GM12878 (cell line): ENCODE results near the gene PFN4. TPM values are rescaled to one million over a fixed set of nuclear protein-coding genes. Genes with fewer than 3 reads are reported as not detected.

Experiments
- ATAC-seq: fragments of 200-7000 bp; cut with Tn5 transposase; 3 replicates; pipeline ENCODE4 v1.9.1; 2020; ENCODE audit warnings: mild to moderate bottlenecking, moderate library complexity
- BruUV-seq: library from RNA; stranded (reverse); fragments of 400-500 nt; replicated peaks from 2 replicates; lab custom pipeline; 2021; lab: Mats Ljungman, UMichigan
- CTCF ChIA-PET: fragments of 300-600 bp; sonication (Branson Sonifier 250); formaldehyde crosslinking; extraction: SDS; loops from one replicate; lab custom pipeline; 2021; ENCODE audit warnings: inconsistent platforms; lab: Yijun Ruan, JAX
- POLR2A ChIA-PET: fragments of 350-600 bp; formaldehyde crosslinking; extraction: SDS; loops from one replicate; lab custom pipeline; 2021; ENCODE audit warnings: inconsistent platforms; lab: Charles Lee
- RAD21 ChIA-PET: fragments of 300-600 bp; sonication (Branson Sonifier 250); formaldehyde crosslinking; loops from one replicate; lab custom pipeline; 2023; ENCODE audit warnings: antibody characterized with exemption; ENCODE audit not compliant: unreplicated experiment; lab: Charles Lee
- SMC1A ChIA-PET: fragments of 300-600 bp; sonication (Branson Sonifier 250); formaldehyde crosslinking; loops from one replicate; lab custom pipeline; 2023; ENCODE audit not compliant: unreplicated experiment, uncharacterized antibody; lab: Charles Lee
- DNase-seq: peaks from one replicate; pipeline ENCODE4 v3.0.0-alpha.2; 2011; ENCODE audit warnings: low read depth, low spot score
- FAIRE-seq: peaks from 3 replicates; lab custom pipeline; 2011; peaks lifted over from hg19 to GRCh38; lab: Jason Lieb, UNC
- H2AFZ ChIP-seq: 2 replicates; pipeline ENCODE4 v1.6.0; 2011; ENCODE audit warnings: low read depth, low read length, control low read depth; ENCODE audit not compliant: control insufficient read depth
- H3K27ac ChIP-seq: 2 replicates; pipeline ENCODE4 v1.5.1; 2011; ENCODE audit warnings: control low read depth; ENCODE audit not compliant: control insufficient read depth, insufficient read depth
- H3K27me3 ChIP-seq, 2 experiments: replicated peaks in 1 of 2; 2 replicates each; pipeline versions ENCODE4 v1.6.0 to v1.6.1; 2011; ENCODE audit warnings: low read length in 1 of 2; ENCODE audit not compliant: control insufficient read depth in 2 of 2, insufficient read depth in 2 of 2
- H3K36me3 ChIP-seq, 2 experiments: 2 replicates each; pipeline ENCODE4 v1.5.1; 2011; ENCODE audit warnings: low read length in 1 of 2; ENCODE audit not compliant: control insufficient read depth in 2 of 2, insufficient read depth in 2 of 2
- H3K4me1 ChIP-seq: 2 replicates; pipeline ENCODE4 v1.6.1; 2011; ENCODE audit warnings: mild to moderate bottlenecking, low read length, moderate library complexity, mixed read lengths; ENCODE audit not compliant: control insufficient read depth, insufficient read depth
- H3K4me2 ChIP-seq: 2 replicates; pipeline ENCODE4 v1.6.0; 2011; ENCODE audit warnings: control low read depth; ENCODE audit not compliant: control insufficient read depth, insufficient read depth
- H3K4me3 ChIP-seq: fragments of 200-600 bp; sonication (generic); 2 replicates; pipeline ENCODE4 v1.5.1; 2016
- H3K79me2 ChIP-seq: 2 replicates; pipeline ENCODE4 v1.6.0; 2011; ENCODE audit warnings: low read length; ENCODE audit not compliant: control insufficient read depth, insufficient read depth
- H3K9ac ChIP-seq: 2 replicates; pipeline ENCODE4 v1.8.0; 2011; ENCODE audit warnings: low read length, control low read depth, mixed read lengths; ENCODE audit not compliant: control insufficient read depth, insufficient read depth
- H3K9me3 ChIP-seq: replicated peaks from 3 replicates; pipeline ENCODE4 v1.5.1; 2011; ENCODE audit warnings: mild to moderate bottlenecking, low read length; ENCODE audit not compliant: control insufficient read depth, insufficient read depth
- H4K20me1 ChIP-seq: 2 replicates; pipeline ENCODE4 v1.6.0; 2011; ENCODE audit not compliant: control insufficient read depth, insufficient read depth
- CBFB ChIP-seq: IDR thresholded peaks from 2 replicates; pipeline ENCODE4 v1.6.1; 2016; ENCODE audit warnings: antibody characterized with exemption, low read depth
- CHD4 ChIP-seq: fragments of 200-600 bp; sonication (generic); IDR thresholded peaks from 2 replicates; pipeline ENCODE4 v1.6.1; 2016; ENCODE audit warnings: mild to moderate bottlenecking
- FOS ChIP-seq: IDR thresholded peaks from 3 replicates; pipeline ENCODE4 v1.6.1; 2011; ENCODE audit warnings: borderline replicate concordance; ENCODE audit not compliant: insufficient read length; ENCODE audit errors: extremely low read depth
- HDGF ChIP-seq: fragments of 450-650 bp; IDR thresholded peaks from 2 replicates; pipeline ENCODE4 v1.6.1; 2016; ENCODE audit warnings: antibody characterized with exemption
- MTA2 ChIP-seq: fragments of 450-650 bp; IDR thresholded peaks from 2 replicates; pipeline ENCODE4 v1.6.1; 2016; ENCODE audit warnings: low read depth, mild to moderate bottlenecking, moderate library complexity
- MYC ChIP-seq: IDR thresholded peaks from 2 replicates; pipeline ENCODE4 v1.6.1; 2011; ENCODE audit warnings: mild to moderate bottlenecking, low read length, moderate library complexity, inconsistent platforms; ENCODE audit not compliant: insufficient read depth, insufficient replicate concordance, insufficient read length, severe bottlenecking
- NR2C2 ChIP-seq: IDR thresholded peaks from 2 replicates; pipeline ENCODE4 v1.6.1; 2011; ENCODE audit warnings: borderline replicate concordance, low read depth; ENCODE audit not compliant: control insufficient read depth, insufficient read length
- PAX8 ChIP-seq: fragments of 450-650 bp; IDR thresholded peaks from 2 replicates; pipeline ENCODE4 v1.6.1; 2017; ENCODE audit warnings: mild to moderate bottlenecking, moderate library complexity
- RAD21 ChIP-seq: IDR thresholded peaks from 2 replicates; pipeline ENCODE4 v1.6.1; 2011; ENCODE audit warnings: mild to moderate bottlenecking, low read depth, low read length, moderate library complexity; ENCODE audit not compliant: insufficient read depth
- RUNX3 ChIP-seq: IDR thresholded peaks from 2 replicates; pipeline ENCODE4 v1.6.1; 2012; ENCODE audit warnings: low read length, inconsistent platforms
- SRF ChIP-seq, 2 experiments: IDR thresholded peaks; 2 replicates each; pipeline ENCODE4 v1.6.1; 2011; ENCODE audit warnings: low read depth in 2 of 2, low read length in 2 of 2, mild to moderate bottlenecking in 1 of 2, moderate library complexity in 1 of 2
- ZSCAN29 ChIP-seq: fragments of 450-650 bp; IDR thresholded peaks from 2 replicates; pipeline ENCODE4 v1.6.1; 2017; ENCODE audit warnings: mild to moderate bottlenecking, moderate library complexity
- WGBS: methylation state at CpG from one replicate; pipeline ENCODE4 v1.1.6; 2016; ENCODE audit warnings: low lambda C conversion rate; ENCODE audit not compliant: insufficient replicate concordance, insufficient coverage; ENCODE audit errors: missing lambda C conversion rate; 5-methylcytosine and 5-hydroxymethylcytosine counted together
- in situ Hi-C: fragments of 300-500 bp; cut with MboI; formaldehyde crosslinking; loops from 9 replicates; pipeline ENCODE4 v1.14.3; 2018; ENCODE audit warnings: mixed read lengths
- intact Hi-C: fragments of 100-400 bp; cut with micrococcal nuclease; formaldehyde crosslinking; loops from one replicate; pipeline ENCODE4 v1.14.2; 2022; ENCODE audit not compliant: unreplicated experiment
- polyA plus RNA-seq, 11 experiments: library from polyadenylated mRNA; depleted of rRNA in 4 of 11; unstranded in 6 of 11; stranded (reverse) in 5 of 11; fragments of >200 nt; fragmentation: Nextera tagmentation in 4 of 11; fragmentation: Illumina TruSeq in 1 of 11; extraction: Ambion mirVana in 4 of 11; extraction: Trizol in 1 of 11; gene quantifications; 1 replicate in 1 of 11; 2 replicates in 10 of 11; pipeline versions ENCODE4 v1.2.1 to v1.2.3, GENCODE V29; 2011 to 2016; ENCODE audit warnings: inconsistent platforms in 2 of 11, missing spikeins in 2 of 11, low read depth in 1 of 11
- total RNA-seq, 4 experiments: library from RNA; depleted of rRNA in 3 of 4; stranded (reverse); fragments of >200 nt in 3 of 4; fragmentation: Illumina TruSeq in 1 of 4; extraction: Trizol in 1 of 4; gene quantifications; 2 replicates each; pipeline versions ENCODE4 v1.2.1 to v1.2.3, GENCODE V29; 2013 to 2021
- TF ChIP-seq, protein P1 (sequence below): fragments of 450-650 bp; IDR thresholded peaks from 2 replicates; pipeline ENCODE4 v1.6.1; 2017; ENCODE audit warnings: low read depth, mild to moderate bottlenecking, moderate library complexity
- TF ChIP-seq, protein P2 (sequence below): fragments of 150-350 bp; IDR thresholded peaks from 2 replicates; pipeline ENCODE4 v1.6.1; 2014; ENCODE audit warnings: mild to moderate bottlenecking, low read depth, low read length
- TF ChIP-seq, protein P3 (sequence below): IDR thresholded peaks from 2 replicates; pipeline ENCODE4 v1.6.1; 2011; ENCODE audit warnings: borderline replicate concordance, low read depth, mild to moderate bottlenecking, moderate library complexity, mixed read lengths, low read length; ENCODE audit not compliant: insufficient read depth; ENCODE audit errors: extremely low read length

PFN4 gene
- total and polyA plus RNA-seq, 10 of the 15 experiments (the other 5 are each of a cell fraction or from before 2014, with no cell fraction given), result 0.12 to 2.1 (median 1.0) TPM

DNA sequence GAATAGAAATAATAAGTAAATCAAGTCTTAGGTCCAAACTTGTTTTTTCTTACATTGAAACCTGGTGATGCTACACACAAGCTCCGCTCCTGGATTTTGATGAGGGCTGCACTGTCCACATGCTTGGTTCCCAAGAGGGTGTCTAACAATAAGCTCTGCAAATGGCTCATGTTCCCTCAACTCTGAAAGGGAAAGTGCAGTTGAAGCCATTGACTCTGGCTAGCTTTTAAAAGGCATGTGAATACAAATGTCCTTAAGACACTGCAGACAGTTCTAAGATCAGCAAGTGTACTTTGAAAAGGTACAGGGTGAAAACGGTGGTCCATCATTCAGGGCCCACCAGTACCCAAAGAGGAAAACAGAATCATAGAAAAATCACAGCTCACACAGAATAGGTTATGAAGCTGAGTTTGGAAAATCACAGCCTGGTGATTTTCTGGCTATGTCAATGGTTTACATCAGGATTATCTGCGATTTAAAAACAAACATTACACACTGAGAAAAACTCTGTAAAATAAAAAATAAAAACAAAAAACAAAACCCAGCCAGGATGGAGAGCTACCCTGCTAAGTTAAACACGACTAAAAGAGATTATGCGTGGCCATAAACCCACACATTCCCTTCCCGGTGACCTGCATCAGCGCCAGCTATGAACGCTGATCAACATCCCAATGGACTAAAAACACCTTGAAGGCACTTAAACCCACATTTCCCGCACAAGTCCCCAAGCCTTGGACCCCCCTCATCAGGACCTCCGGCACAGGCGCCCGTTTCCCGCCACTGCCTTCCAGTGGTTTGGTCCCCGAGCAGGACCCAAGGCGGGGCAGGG is 554 bp downstream of the PFN4 start (continued):
- TF ChIP-seq, protein P1, sequence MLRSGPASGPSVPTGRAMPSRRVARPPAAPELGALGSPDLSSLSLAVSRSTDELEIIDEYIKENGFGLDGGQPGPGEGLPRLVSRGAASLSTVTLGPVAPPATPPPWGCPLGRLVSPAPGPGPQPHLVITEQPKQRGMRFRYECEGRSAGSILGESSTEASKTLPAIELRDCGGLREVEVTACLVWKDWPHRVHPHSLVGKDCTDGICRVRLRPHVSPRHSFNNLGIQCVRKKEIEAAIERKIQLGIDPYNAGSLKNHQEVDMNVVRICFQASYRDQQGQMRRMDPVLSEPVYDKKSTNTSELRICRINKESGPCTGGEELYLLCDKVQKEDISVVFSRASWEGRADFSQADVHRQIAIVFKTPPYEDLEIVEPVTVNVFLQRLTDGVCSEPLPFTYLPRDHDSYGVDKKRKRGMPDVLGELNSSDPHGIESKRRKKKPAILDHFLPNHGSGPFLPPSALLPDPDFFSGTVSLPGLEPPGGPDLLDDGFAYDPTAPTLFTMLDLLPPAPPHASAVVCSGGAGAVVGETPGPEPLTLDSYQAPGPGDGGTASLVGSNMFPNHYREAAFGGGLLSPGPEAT, result peak; percentile 53; the same call in 1 of the 2 replicates
- TF ChIP-seq ZSCAN29, result no peak
- TF ChIP-seq, all 136 proteins: peak for 6

DNA sequence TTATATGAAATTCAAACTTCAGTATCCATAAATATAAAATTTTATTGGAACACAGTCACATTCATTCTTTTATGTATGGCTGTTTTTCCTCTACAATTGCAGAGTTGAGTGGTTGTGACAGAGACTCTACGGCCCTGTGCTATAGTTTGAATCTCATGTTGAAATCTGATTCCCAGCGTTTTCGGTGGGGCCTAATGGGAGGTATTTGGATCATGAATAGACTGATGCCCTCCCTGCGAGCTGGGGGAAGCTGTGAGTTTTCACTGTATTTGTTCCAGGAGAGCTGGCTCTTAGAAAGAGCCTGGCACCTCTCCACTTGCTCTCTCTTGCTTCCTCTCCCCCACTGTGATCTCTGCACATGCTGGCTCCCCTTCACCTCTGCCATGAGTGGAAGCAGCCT is 1.7 kb downstream of the PFN4 start:
- SMC1A ChIA-PET, result interaction anchor here (1.2 to 1.6 kb wide), 3 partner anchors 16 to 38 kb away, joined by 3 to 4 read pairs (median 3); no protein-coding TSS in a partner anchor
- H3K9me3 ChIP-seq, result no peaks in the 10 kb centered on the region
- H3K4me3 ChIP-seq, result no peak overlapping the region
- intact Hi-C loops (no loop called here), in situ Hi-C loops (no loop called here)
- DNase-seq (no peak), FAIRE-seq (no peak), ATAC-seq (no peak)
- RAD21 ChIA-PET, result interaction anchor here (1.4 to 1.5 kb wide), 2 partner anchors 37 to 194 kb away, joined by 6 to 7 read pairs; partner anchors contain the start of genes ATAD2B and TP53I3
- H3K36me3 ChIP-seq, result no peaks in the 10 kb centered on the region
- CTCF ChIA-PET, result interaction anchor here (1.3 to 2.0 kb wide), 4 partner anchors 11 to 297 kb away, joined by 3 to 5 read pairs (median 4); partner anchors contain the start of gene ATAD2B
- peaks cover 9% of the 10 kb centered on the region for H3K79me2 ChIP-seq
- H3K4me1 ChIP-seq, result no peaks in the 10 kb centered on the region
- POLR2A ChIA-PET, result interaction anchor here (1.3 to 2.2 kb wide), 3 partner anchors 37 to 74 kb away, joined by 3 to 14 read pairs (median 4); partner anchors contain the start of genes SF3B6, TP53I3 and WDCP
- no peak overlapping the region for H2AFZ ChIP-seq
- no peak overlapping the region for H3K9ac ChIP-seq
- H3K27ac ChIP-seq, result no peak overlapping the region
- no peaks in the 10 kb centered on the region for H3K27me3 ChIP-seq
- H4K20me1 ChIP-seq, result no peaks in the 10 kb centered on the region
- H3K4me2 ChIP-seq, result no peak overlapping the region
- 95% methylated on average over 4 of the region's 4 CpGs for WGBS
- no TSS peak for BruUV-seq
- TF ChIP-seq CBFB, result no peak
- TF ChIP-seq, protein P2, sequence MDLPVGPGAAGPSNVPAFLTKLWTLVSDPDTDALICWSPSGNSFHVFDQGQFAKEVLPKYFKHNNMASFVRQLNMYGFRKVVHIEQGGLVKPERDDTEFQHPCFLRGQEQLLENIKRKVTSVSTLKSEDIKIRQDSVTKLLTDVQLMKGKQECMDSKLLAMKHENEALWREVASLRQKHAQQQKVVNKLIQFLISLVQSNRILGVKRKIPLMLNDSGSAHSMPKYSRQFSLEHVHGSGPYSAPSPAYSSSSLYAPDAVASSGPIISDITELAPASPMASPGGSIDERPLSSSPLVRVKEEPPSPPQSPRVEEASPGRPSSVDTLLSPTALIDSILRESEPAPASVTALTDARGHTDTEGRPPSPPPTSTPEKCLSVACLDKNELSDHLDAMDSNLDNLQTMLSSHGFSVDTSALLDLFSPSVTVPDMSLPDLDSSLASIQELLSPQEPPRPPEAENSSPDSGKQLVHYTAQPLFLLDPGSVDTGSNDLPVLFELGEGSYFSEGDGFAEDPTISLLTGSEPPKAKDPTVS, result no peak
- TF ChIP-seq CHD4, result no peak
- no peak for TF ChIP-seq RAD21
- no peak for TF ChIP-seq MYC
- TF ChIP-seq PAX8, result no peak
- TF ChIP-seq RUNX3, result no peak
- TF ChIP-seq MTA2, result no peak
- no peak for TF ChIP-seq SRF (IDR thresholded peaks at IDR 0.05; ENCODE audit: low read depth in 2 of 2, low read length in 2 of 2)
- TF ChIP-seq, protein P3, sequence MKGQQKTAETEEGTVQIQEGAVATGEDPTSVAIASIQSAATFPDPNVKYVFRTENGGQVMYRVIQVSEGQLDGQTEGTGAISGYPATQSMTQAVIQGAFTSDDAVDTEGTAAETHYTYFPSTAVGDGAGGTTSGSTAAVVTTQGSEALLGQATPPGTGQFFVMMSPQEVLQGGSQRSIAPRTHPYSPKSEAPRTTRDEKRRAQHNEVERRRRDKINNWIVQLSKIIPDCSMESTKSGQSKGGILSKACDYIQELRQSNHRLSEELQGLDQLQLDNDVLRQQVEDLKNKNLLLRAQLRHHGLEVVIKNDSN, result no peak
- TF ChIP-seq FOS, result no peak
- no peak for TF ChIP-seq NR2C2
- TF ChIP-seq HDGF, result no peak
